Measurements from ENCODE around the gene ARMH1.

ARMH1 gene

DNA sequence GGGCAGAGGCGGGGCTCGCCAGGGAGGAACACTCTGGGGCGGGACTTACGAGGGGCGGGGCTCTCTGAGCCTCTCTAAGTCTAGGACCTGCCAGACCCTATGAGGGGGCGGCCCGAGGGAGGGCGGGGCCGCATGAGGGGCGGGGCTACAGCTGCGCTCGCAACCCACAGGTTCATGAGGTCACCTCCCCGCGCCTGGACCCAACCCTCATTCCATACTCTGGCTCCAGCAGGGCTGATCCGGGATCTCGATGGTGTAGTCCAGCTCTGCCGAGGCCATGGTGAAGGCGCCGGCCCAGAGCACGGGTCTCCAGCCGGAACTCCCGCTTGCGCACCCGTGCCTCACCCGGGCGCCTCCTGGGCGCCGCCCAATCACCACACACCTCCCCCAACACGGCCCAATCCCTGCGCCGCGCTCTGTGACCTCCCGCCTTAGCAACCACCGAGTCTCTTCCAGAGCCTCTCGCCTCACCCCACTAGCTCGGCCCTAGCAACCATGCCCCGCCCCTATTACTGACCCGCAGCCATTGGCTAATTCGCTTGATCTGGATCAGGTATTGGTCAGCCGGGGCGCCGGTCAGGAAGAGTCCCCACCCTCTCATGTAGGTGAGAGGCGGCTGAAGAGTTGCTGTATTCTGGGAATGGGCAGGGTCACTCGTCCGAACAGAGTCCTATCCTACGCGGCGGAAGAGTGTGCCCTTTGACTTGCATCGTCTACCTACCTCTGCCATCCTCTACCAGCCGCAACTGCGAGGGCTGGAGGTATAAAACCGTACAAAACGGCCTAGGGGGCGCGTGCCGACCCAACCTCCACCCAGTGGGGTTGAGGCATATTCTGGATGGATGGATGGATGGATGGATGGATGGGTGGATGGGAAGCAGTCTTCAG is at the start of gene ARMH1, which contains the start of gene TMEM53:
Gene ARMH1 (plus strand): TSS at position 602 of the 888 bp plus-strand sequence. CDS start 14,984 bp downstream, outside the sequence.
Gene TMEM53 (minus strand): TSS at position 369 of the 888 bp plus-strand sequence. CDS start 90 bp downstream, at position 279.
- peak; percentile 60 for DNase-seq

DNA sequence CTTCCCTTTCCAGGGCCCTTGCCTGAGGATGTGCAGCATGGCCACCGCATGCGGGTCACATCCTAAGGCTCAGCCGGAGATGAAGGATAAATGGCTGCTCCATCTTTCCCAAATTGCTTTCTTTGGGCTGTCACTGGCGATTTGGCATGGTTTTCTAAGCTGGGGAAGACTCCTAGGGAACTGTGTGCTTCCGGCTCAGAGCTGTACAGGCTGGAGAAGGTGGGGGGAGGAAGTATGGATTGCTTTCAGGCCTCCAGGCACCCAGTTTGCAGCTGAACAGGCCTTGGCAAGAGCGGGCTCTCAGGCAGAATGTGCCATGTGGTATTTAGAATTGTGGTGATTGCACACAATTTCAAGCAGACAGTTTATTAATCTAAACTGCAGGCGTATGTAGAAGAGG is 49.2 kb upstream of the ARMH1 start:
- no peak for DNase-seq

DNA sequence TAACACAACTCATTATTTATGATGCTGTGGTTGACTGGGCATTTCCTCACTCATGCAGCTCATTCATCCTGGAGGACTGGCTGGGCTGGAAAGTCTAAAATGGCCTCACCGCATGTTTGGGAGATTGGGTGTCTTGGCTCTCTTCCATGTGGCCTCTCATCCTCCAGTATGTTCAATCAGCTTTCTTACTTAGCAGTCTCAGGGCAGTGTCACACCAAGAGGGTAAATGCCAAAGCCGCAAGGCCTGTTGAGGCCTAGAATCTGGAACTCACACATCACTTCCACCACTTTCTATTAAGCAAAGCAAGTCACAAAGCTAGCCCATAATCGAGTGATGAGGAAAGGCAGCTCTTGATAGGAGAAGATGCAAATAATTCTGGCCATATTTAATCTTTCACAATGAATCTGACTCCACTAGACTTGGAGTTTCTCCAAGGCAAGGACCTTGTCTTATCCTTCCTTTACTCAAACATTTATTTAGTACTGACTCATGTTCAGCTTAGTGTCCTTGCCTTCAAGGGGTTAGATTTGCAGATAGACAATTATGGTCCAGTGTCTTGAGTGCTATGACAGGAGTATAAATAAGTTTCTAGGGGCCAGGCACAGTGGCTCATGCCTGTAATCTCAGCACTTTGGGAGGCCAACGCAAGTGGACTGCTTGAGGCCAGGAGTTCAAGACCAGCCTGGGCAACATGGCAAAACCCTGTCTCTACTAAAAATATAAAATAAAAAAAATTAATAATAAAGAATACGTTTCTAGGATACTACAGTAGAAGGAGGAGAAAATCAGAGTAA is 45.4 kb upstream of the ARMH1 start:
- no peak for DNase-seq

DNA sequence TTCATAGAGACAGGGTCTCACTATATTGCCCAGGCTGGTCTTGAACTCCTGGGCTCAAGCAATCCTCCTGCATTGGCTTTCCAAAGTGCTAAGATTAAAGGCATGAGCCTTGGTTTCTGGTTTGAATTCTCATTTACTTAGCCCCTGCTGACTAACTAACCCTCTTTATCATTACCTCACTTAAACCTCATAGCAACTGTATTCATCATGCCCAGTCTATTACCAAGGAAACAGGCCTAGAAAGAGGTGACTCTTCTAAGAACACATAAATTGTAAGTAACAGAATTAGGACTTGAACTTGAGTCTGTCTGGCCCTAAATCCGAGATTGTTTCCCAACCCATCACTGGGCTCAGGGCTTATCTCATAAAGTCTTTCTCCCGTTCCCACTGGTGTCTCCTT is 44.4 kb upstream of the ARMH1 start:
- DNase-seq: no peak

DNA sequence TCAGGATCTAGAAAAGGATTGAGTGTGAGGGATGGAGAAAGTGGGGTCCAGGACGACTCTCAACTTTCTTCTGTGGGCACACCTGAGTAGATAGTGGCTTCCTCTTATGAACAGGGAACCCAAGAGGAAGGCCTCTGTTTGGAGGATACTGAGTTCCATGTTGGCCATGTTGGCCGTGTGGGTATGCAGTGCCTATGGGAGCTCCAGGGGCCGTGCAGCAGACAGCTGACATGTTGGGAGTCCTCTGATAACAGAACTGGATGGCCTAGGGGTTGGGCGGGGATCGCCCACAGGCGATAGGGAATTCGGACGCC is 43.2 kb upstream of the ARMH1 start:
- DNase-seq: no peak

DNA sequence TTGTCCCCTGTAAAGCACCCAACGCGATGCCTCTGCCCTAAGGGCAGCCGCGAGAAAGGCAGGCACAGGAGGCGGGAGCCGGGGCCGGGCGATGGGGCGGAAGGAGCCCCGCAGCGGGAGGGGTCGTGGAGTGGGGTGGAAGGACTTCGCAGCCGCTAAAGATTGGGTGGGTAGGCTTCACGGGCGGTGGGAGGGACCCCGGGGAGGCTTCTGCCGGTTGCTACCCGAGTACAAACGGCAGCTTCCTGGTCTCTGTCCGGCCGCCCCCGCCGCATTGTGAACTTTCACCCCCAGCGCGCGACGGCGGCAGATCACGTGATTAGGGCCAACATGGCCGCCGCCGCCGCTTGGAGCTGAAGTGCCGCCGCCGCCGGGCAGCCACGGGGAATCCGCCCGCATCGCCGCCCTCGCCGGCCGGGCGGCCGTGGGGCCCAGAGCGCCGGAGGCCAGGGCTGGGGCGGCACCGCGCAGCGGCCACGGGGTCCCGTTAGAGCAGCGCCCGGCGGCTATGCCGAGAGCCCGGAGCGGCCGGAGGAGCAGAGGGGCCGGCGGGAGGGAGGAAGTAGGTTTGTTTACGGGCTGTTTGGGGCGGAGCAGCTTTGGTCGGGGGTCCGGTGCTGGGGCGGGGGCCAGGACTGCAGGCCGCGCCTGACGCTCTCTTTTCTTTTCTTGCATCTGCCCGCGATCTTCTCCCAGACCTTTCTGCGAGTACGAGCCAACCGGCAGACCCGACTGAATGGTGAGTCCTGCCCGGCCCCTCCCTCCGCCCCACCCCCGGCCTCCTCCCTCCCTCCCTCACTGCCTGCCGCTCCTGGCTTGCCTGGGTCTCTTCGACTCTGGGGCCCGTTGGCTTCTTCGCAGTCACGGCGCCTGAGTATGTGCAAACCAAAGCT is 42.6 kb upstream of the ARMH1 start:
- no peak for DNase-seq

- no peak for DNase-seq
These were observed 41.9 kb upstream of the ARMH1 start for GRCh38 chr1:44632598-44632997.

DNA sequence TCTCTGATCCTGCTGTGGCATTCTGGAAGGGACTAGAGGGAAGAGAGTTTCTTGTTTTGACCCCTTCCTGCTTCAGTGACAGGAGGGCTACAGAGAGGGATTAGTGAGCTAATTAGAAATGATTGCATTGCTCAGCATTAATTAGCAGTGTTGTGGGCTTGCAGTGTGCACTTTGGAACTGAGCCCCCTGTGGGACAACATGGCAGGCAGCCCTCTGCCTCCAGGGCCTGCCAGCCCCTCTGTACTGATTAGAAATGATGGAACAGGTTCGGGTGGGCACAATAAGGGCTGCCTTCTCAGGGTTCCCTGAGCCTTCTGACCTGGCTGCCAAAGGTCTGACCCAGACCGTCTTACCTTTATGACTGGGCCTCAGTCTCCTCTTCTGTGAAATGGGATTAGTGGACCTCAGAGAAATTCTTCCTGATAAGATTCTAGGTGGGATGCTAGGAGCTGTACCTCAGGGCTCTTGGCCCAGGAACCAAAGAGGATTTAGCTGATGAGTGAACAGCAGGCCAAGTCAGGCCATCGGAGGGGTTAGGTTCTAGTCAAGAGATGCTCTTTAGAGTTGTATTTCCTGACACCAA is 39.8 kb upstream of the ARMH1 start:
- DNase-seq: no peak

DNA sequence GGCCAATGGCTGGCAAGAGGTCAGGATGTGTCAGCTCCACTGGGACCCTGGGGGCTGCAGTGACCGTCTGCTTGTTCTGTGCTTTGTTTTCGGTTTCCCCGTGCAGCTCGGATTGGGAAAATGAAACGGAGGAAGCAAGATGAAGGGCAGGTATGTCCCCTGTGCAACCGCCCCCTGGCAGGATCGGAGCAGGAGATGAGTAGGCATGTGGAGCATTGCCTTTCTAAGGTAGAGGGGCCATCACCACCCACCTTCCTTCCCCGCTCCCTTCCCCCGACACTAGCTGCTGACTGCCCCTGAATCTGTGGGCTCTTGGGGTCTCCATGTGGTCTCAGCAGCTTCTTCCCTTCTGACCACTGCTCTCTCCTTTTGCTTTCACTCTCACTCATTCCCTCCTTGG is 39.1 kb upstream of the ARMH1 start:
- DNase-seq: no peak

- no peak for DNase-seq
These were observed 38.3 kb upstream of the ARMH1 start for GRCh38 chr1:44636083-44636687.

- no peak for DNase-seq
These were observed 37.6 kb upstream of the ARMH1 start for GRCh38 chr1:44636688-44637598.

- DNase-seq: no peak
These were observed 36.7 kb upstream of the ARMH1 start for GRCh38 chr1:44637702-44638411.

- DNase-seq: no peak
These were observed 34.2 kb upstream of the ARMH1 start for GRCh38 chr1:44640200-44640853.

DNA sequence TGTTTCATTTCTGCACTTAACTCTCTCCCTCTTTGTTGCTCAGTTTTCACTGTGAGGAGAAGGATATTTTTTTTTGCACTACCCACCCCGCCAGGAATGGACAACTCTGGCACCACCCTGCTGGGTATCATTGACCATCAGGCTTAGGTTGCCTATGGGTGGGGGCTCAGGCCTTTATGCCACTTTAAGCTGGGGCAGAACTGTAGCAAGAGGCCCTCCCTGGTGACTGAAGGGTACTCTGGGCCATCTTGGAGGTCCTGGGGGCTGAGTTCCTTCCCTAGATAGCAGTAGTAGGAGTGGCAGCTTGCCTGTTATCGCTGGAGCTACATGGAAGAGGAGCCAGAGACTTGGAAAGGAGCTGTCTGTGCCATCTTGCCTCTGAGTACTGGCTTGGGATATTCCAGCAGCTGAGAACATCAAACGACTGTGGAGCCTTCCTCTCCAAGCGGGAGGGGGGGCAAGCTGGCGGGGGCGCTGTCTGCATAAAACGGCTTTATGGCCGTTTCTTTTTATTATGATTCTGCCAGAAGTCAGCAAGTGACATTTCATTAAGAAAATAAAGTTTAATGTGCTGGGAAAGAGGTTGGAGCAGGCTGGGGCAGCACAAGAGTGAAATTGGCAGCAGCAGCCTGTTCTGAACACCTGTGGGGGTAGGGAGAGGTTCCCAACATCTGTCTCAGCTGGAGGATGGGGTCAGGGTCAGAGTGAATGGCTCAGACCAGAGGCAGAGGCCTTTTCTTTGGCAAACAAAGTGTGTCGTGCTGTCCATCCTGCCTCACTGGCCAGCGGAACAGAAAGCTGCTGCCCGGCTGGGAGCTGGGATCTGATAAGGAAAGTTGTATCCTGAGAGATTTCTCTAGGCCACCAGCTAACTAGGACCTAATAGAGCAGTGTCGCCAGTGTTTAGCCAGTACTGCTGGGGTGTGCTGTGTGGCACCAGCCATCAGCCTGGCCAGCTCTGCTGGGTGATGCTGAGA is 33.1 kb upstream of the ARMH1 start:
- no peak for DNase-seq

GRCh38 chr1:44642255-44642654 is 32.3 kb upstream of the ARMH1 start:
- no peak for DNase-seq

DNA sequence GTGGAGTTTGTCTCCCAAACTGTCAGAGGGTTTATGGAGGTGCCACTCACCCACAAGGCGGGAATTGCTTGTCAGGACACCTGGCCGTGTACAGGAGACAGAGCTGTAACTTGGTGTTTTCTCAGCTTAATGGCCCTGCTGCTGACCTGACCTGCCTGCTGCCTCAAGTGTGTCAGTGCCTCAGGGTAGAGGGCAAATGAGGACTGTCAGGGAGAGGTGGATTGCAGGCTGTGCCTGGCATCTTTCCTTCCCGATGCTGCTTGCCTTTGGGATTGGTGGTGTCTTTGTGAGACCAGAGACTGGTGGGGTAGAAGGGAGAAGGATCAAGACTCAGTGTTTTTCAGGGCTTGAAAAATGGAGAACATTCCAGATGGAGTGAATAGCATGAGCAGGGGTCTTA is 31.6 kb upstream of the ARMH1 start:
- no peak for DNase-seq

DNA sequence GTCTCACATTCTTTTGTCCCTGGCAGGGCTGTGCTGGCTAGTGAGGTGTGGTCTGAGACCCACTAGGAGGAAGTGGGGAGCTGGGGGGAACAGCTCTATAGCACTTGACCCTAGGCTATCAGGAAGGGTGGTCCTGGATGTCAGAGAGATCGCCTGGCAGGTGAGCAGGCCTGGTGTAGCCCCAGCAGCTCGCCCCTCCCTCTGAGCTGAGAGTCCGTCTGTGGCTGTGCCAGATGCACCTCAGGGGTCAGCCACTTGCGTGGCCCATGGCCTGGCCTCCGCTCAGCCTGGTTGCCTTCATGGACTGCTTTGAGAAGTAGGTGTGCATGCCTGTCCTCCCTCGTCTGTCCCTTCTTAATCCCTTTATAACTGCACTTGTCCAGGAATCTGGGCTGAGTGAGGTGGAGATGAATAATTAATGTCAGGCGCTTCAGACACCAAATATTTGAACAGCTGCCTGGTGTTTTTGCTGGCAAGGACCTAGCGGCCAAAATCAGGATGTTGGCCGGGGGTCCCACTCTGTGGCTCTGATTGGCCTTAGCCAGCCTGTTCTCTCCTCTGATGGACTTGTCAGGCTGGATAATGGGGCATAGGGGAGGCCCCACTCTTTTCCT is 30.7 kb upstream of the ARMH1 start:
- no peak for DNase-seq

DNA sequence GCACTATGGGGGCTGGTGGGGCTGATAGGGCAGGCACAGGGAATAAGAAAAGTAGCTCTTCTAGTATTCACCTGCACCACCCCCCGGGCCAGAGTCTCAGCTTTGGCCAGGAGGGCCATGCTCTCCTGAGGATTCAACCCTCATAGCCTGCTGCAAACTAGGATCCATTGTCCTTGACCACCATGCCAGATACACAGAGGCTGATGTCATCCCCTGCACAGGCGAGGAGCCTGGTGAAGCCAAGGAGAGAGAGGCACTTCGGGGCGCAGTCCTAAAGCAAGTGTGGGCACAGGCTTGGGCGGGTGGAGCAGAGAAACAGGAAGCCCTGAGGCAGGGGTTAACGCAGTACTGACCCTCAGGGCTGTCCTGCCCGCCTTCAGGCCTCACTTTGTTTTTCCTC is 29.7 kb upstream of the ARMH1 start:
- no peak for DNase-seq
